Activated CD8-positive, alpha-beta memory T cell treated with anti-CD3 and anti-CD28 coated beads, Interleukin-2, amount 50 U/mL, for 1 hour (primary cell): ENCODE results near the gene ADAMTSL3.
"Not testable (repeated sequence)": the region's sequence is repeated elsewhere in the genome, so short reads cannot be mapped to it uniquely, and the experiment has no call there.

Experiments
- DNase-seq: peaks from one replicate; pipeline ENCODE4 v3.0.0-alpha.2; 2020; ENCODE audit errors: extremely low read depth

ADAMTSL3 gene

DNA sequence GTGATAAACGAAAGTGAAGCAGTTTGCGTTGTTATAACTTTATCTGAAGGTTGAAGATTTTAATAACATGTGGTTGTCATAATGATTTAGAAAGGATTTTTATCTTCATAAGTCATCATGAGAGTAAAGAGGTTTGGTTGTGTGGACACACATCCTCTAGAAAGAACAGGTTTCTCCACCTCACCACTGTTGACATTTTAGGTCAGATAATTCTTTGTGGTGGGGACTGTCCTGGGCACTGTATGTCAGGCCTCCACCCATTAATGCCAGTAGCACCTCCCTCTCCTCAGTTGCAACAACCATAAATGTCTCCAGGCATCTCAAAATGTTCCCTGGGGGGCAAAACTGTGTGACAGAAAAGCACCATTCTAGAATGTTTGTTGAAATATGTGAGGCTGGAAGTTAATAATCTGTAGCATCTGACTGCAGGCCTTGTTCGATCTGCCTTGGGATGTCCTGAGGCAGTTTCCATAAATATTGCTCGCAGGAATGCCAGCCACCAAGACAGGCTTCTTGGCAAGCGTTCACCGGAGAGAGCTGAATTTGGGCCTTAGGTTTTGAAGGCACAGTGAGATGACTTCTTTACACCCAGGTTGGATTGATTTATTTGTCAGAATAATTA, 100.1 kb downstream of the ADAMTSL3 start:
- no peak for DNase-seq

- not testable (repeated sequence) for DNase-seq
These were observed 103.4 kb downstream of the ADAMTSL3 start for GRCh38 chr15:83757291-83757690.

- no peak for DNase-seq
These were observed 108.4 kb downstream of the ADAMTSL3 start for GRCh38 chr15:83762367-83762766.

- DNase-seq = no peak
These were observed 110.4 kb downstream of the ADAMTSL3 start for GRCh38 chr15:83764201-83764838.

GRCh38 chr15:83766339-83766738, 112.4 kb downstream of the ADAMTSL3 start:
- DNase-seq = no peak

GRCh38 chr15:83767741-83768140, 113.8 kb downstream of the ADAMTSL3 start:
- DNase-seq = no peak

GRCh38 chr15:83769411-83769999, 115.6 kb downstream of the ADAMTSL3 start:
- DNase-seq = no peak

- no peak for DNase-seq
These were observed 121.8 kb downstream of the ADAMTSL3 start for GRCh38 chr15:83775738-83776137.

DNA sequence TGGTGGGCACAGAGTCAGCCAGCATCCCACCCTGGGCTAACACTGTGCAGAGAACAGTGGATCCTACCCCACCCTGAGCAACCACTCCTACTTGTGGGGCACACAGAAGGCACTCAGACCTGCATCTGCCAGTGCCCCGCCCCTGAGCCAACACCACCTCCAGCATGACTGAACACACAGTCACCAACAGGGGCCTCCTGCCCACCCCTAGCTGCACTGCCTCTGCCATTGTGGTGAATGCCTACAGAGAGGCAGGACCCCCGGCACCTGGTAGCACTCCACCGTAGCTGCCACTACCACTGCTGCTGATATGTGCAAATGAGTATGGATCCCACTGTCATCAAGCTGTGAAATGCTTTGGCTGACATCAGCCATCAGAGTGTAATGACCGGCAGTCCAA, 123.1 kb downstream of the ADAMTSL3 start:
- no peak for DNase-seq

DNA sequence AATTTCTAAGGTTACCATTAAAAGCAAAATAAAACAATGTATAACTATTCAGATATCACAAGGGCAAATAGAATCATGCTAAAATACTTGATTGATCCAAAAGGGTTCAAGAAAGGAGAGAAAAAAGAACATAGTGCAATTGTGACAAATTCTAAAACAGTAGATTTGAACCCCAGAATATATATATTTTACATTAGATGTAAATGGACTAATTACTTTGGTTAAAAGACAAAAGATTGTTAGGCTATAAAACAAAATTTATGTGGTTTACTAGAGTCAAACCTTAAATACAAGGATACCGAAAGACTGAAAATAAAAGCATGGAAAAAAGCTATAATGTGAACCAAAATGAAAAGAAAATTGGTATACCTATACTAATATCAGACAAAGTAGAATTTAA, 129.3 kb downstream of the ADAMTSL3 start:
- DNase-seq = no peak

DNA sequence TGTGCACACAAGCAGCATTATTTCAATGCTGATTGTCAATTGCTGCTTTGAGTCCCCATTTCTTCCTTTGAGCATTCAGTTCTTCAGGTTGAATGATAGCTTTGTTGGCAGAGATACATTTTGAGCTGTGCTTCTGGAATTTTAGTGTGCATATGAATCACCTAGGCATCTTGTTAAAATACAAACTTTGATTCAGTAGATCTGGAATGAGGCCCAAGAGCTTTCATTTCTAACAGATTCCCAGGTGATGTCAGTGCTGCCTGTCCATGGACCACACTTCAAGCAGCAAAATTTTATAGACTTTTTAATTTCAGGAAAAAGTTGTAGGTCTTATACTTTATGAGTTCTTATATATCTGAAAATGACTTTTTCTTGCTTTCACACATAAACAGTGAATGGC, 131.1 kb downstream of the ADAMTSL3 start:
- DNase-seq = no peak

DNA sequence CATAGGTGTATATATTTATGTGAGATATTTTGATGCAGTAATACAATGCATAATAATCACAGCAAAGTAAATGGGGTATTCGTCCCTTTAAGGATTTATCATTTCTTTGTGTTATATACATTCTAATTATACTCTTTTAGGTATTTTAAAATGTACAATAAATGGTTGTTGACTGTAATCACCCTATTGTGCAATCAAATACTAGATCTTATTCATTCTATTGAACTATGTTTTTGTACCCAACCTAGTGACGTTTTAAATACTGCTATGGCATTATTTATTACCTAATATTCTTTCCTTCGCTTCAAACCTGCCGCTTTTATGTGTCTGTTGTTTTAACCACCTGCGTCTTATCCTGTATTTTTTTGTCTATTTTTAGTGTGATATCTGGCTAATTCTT, 132.4 kb downstream of the ADAMTSL3 start:
- DNase-seq = no peak

DNA sequence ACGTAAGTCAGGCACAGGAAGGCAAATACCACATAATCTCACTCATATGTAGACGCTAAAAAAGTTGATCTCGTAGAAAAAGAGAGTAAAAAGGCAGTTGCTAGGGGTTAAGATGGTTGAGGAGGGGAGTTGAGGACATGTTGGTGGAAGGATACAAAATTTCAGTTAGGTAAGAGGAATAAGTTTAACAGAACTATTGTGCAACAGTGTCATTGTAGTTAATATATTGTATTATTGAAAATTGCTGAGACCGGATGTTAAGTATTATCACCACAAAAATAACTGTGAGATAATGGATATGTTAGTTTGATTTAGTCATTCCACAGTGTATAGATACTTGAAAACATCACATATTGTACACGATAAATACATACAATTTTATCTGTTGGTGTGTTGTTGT, 139.1 kb downstream of the ADAMTSL3 start:
- no peak for DNase-seq

GRCh38 chr15:83794209-83794608, 140.3 kb downstream of the ADAMTSL3 start:
- no peak for DNase-seq

- no peak for DNase-seq
These were observed 155.4 kb downstream of the ADAMTSL3 start for GRCh38 chr15:83809345-83809744.

DNA sequence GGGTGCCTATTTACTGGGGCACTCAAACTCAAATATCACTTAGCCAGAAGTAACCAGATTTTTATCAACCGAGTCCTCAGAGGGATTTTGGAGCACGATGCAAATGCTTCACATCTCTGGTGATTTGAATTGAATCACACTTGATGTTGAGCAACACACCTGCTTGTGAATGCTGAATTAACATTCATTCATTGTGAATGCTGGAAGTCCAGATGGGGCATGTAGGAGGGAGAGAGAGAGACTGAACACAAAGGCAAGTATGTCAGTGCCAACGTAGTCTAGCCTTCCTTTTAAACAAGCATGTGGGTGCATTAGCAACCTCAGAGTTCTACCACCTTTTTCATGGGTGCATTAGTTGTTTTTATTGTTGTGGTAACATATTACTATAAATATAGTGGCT, 156.2 kb downstream of the ADAMTSL3 start:
- DNase-seq = no peak

DNA sequence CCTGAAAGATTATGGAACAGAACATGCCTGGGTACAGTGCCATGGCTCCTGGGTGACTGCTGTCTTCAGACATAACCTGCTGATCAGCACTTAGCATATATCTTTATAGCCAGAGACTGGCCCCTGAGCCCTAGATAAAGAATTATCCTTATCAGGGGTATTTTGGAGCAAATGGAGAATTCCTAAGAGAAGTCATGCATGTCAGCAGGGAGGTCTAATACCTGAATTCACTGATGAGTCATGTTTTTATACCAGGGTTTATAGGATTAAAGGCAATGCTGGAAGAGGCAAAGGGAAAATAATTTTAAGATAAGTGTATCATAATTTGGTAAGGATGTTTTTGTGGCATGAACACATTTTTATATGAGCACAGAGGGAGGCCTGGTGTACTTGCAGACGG, 159.8 kb downstream of the ADAMTSL3 start:
- DNase-seq = no peak

GRCh38 chr15:83815506-83815905, 161.6 kb downstream of the ADAMTSL3 start:
- no peak for DNase-seq

GRCh38 chr15:83816124-83816883, 162.4 kb downstream of the ADAMTSL3 start:
- DNase-seq = no peak

- no peak for DNase-seq
These were observed 164.7 kb downstream of the ADAMTSL3 start for GRCh38 chr15:83818591-83818990.

- DNase-seq = no peak
These were observed 176.5 kb downstream of the ADAMTSL3 start for GRCh38 chr15:83830381-83830780.

- no peak for DNase-seq
These were observed 179.6 kb downstream of the ADAMTSL3 start for GRCh38 chr15:83833569-83833968.

GRCh38 chr15:83835479-83835878, 181.6 kb downstream of the ADAMTSL3 start:
- no peak for DNase-seq
